Activated naive CD8-positive, alpha-beta T cell (primary cell): ENCODE measurements around the gene ITGAD.

Experiments
- H3K27ac Mint-ChIP-seq: one replicate; pipeline ENCODE4 v1.8.0; 2021; ENCODE audit warnings: mixed read lengths
- H3K27me3 Mint-ChIP-seq: one replicate; pipeline ENCODE4 v1.8.0; 2021; ENCODE audit warnings: mixed read lengths
- H3K36me3 Mint-ChIP-seq: one replicate; pipeline ENCODE4 v1.8.0; 2021; ENCODE audit warnings: mixed read lengths
- H3K4me1 Mint-ChIP-seq: one replicate; pipeline ENCODE4 v1.8.0; 2021; ENCODE audit warnings: low read depth, mixed read lengths
- H3K4me3 Mint-ChIP-seq: one replicate; pipeline ENCODE4 v1.8.0; 2021; ENCODE audit warnings: mild to moderate bottlenecking, mixed read lengths
- H3K9me3 Mint-ChIP-seq: one replicate; pipeline ENCODE4 v1.8.0; 2021; ENCODE audit warnings: low read depth, mixed read lengths

Gene ITGAD

DNA sequence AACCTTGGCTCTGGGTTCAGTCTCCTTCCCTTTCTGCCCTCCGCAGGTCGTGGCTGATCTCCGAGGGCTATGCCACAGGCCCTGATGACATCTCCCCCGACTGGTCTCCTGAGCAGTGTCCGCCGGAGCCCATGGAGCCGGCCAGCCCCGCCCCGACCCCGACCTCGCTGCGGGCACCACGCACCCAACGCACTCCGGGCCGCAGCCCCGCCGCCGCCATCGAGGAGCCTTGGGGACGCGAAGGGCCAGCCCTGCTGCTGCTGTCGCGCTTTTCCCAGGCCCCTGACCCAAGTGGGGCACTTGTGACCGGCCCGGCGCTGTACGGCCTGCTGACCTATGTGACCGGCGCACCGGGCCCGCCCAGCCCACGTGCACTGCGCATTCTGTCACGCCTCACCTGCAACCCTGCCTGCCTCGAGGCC is 71.2 kb downstream of the ITGAD start:
- Mint-ChIP-seq H3K36me3 (peaks cover 9% of the 10 kb centered on the region), H3K4me1 (peaks cover 22% of the 10 kb centered on the region), H3K27ac (no peak overlapping the region), H3K27me3 (no peaks in the 10 kb centered on the region), H3K4me3 (no peak overlapping the region), H3K9me3 (no peaks in the 10 kb centered on the region)

DNA sequence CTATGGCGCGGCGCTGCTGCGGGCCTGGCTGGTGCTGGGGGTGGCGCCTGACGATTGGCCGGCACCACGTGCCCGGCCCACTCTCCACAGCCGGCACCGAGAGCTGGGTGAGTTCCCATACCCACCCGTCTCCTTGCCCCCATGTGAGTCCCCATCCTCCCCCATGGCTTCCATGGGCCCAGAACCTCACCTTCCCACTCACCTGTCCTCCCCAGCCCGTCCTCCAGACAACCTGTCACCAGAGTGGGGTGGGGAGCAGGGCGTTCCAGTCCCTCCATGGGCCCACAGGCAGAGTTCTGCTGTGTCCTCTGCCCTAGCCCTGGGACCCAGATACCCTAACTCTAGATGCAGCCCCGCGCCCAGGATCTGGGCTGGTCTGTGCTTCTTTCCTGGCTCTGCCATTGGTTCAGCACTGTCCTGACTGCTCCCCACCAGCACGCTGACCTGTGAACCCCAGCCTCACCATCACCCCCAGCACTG is 71.7 kb downstream of the ITGAD start:
- Mint-ChIP-seq H3K4me3 (no peak overlapping the region), H3K27me3 (no peaks in the 10 kb centered on the region), H3K27ac (no peak overlapping the region), H3K9me3 (no peaks in the 10 kb centered on the region), H3K36me3 (peaks cover 9% of the 10 kb centered on the region), H3K4me1 (peaks cover 21% of the 10 kb centered on the region)

DNA sequence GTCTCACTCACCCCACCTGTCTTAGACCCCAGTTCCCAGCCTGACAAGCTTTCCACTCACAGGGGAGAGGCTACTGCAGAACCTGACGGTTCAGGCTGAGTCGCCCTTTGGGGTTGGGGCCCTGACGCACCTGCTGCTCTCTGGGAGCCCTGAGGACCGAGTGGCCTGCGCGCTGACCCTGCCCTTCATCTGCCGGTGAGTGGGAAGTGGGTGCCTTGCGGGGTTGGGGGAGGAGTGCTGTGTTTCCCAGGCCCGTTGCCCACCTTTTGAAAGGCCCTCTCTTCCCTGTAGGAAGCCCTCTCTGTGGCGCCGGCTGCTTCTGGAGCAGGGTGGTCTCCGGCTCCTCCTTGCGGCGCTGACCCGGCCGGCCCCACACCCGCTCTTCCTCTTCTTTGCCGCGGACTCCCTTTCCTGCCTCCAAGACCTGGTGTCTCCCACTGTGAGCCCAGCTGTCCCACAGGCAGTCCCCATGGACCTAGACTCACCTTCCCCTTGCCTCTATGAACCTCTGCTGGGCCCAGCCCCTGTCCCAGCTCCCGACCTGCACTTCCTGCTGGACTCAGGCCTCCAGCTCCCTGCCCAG is 72.7 kb downstream of the ITGAD start:
- H3K4me3 Mint-ChIP-seq, result no peak overlapping the region
- no peaks in the 10 kb centered on the region for H3K27me3 Mint-ChIP-seq
- H3K4me1 Mint-ChIP-seq, result peaks cover 12% of the 10 kb centered on the region
- no peaks in the 10 kb centered on the region for H3K9me3 Mint-ChIP-seq
- H3K36me3 Mint-ChIP-seq, result peaks cover 9% of the 10 kb centered on the region
- no peak overlapping the region for H3K27ac Mint-ChIP-seq

DNA sequence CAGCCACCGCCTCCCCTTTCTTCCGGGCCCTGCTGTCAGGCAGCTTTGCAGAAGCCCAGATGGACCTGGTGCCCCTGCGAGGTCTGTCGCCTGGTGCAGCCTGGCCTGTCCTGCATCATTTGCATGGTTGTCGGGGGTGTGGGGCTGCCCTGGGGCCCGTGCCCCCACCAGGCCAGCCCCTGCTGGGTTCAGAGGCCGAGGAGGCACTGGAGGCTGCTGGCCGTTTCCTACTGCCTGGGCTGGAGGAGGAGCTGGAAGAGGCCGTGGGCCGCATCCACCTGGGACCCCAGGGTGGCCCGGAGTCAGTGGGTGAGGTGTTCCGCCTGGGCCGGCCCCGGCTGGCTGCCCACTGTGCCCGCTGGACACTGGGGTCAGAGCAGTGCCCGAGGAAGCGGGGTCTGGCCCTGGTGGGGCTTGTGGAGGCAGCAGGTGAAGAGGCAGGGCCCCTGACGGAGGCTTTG is 73.3 kb downstream of the ITGAD start:
- H3K9me3 Mint-ChIP-seq, result no peaks in the 10 kb centered on the region
- no peak overlapping the region for H3K27ac Mint-ChIP-seq
- H3K4me1 Mint-ChIP-seq, result peaks cover 11% of the 10 kb centered on the region
- peaks cover 9% of the 10 kb centered on the region for H3K36me3 Mint-ChIP-seq
- H3K27me3 Mint-ChIP-seq, result peaks cover 4% of the 10 kb centered on the region
- no peak overlapping the region for H3K4me3 Mint-ChIP-seq

- peaks cover 9% of the 10 kb centered on the region for H3K36me3 Mint-ChIP-seq
- peaks cover 4% of the 10 kb centered on the region for H3K27me3 Mint-ChIP-seq
- no peaks in the 10 kb centered on the region for H3K9me3 Mint-ChIP-seq
- H3K27ac Mint-ChIP-seq, result no peak overlapping the region
- peaks cover 11% of the 10 kb centered on the region for H3K4me1 Mint-ChIP-seq
- H3K4me3 Mint-ChIP-seq, result no peak overlapping the region
These were observed 74.1 kb downstream of the ITGAD start for GRCh38 chr16:31467151-31467773.

- Mint-ChIP-seq H3K4me3 (no peak overlapping the region), H3K27ac (no peak overlapping the region), H3K4me1 (peaks cover 14% of the 10 kb centered on the region)
These were observed 74.7 kb downstream of the ITGAD start for GRCh38 chr16:31467858-31468257.

DNA sequence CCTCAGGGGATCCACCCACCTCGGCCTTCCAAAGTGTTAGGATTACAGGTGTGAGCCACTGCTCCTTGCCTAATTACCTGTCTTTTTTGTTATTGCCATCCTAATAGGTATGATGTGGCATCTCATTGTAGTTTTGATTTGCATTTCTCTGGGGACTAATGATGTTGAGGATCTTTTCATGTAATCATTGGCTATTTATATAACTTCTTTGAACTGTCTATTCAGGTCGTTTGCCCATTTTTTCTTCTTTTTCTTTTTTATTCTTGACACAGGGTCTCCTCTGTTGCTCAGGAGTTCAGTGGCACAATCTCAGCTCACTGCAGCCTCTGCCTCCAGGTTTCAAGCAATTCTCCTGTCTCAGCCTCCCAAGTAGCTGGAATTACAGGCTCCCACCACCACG is 77.5 kb downstream of the ITGAD start:
- Mint-ChIP-seq H3K36me3 (peaks cover 3% of the 10 kb centered on the region), H3K4me3 (no peak overlapping the region), H3K27ac (no peak overlapping the region), H3K27me3 (peaks cover 6% of the 10 kb centered on the region), H3K4me1 (peaks cover 13% of the 10 kb centered on the region), H3K9me3 (no peaks in the 10 kb centered on the region)

More at GRCh38 chr16:31467858-31468257, 74.7 kb downstream of the ITGAD start:
- H3K36me3 Mint-ChIP-seq, result peaks cover 8% of the 10 kb centered on the region
- peaks cover 6% of the 10 kb centered on the region for H3K27me3 Mint-ChIP-seq
- no peaks in the 10 kb centered on the region for H3K9me3 Mint-ChIP-seq

DNA sequence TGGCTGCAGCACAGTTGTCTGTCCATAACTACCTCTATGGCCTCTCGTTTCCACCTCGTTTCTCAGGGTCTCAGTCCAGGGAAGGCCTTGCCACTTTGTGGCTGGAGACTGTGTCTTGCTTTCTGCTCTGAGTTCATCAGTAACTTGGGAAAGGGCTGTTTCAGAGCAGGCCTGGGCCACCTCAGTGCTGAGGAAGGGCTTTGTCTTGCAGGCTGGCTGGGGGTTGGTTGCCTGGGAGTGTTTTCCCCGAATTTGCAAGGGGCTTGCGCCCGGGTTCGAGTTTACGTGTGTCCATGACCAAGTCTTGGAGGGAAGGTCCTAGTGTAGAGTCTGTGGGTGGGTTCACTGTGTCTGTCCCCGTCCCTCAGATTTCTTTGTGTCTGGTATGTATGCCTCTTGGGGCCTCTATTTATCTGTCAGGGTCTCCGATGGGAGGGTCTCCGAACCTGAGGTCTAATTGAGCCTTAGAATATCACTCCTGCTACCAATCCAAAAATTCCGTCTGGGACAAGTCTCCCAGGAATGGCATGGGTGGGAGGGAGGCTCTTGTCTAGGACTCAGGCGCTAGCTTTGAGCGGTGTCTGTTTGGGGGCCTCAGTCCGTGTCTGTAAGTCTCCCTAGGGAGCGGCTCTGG is 78.2 kb downstream of the ITGAD start:
- H3K36me3 Mint-ChIP-seq, result peaks cover 3% of the 10 kb centered on the region
- H3K4me1 Mint-ChIP-seq, result peaks cover 16% of the 10 kb centered on the region
- peak overlapping the region; percentile 46 for H3K4me3 Mint-ChIP-seq
- peaks cover 6% of the 10 kb centered on the region for H3K27me3 Mint-ChIP-seq
- H3K27ac Mint-ChIP-seq, result no peak overlapping the region
- H3K9me3 Mint-ChIP-seq, result no peaks in the 10 kb centered on the region

DNA sequence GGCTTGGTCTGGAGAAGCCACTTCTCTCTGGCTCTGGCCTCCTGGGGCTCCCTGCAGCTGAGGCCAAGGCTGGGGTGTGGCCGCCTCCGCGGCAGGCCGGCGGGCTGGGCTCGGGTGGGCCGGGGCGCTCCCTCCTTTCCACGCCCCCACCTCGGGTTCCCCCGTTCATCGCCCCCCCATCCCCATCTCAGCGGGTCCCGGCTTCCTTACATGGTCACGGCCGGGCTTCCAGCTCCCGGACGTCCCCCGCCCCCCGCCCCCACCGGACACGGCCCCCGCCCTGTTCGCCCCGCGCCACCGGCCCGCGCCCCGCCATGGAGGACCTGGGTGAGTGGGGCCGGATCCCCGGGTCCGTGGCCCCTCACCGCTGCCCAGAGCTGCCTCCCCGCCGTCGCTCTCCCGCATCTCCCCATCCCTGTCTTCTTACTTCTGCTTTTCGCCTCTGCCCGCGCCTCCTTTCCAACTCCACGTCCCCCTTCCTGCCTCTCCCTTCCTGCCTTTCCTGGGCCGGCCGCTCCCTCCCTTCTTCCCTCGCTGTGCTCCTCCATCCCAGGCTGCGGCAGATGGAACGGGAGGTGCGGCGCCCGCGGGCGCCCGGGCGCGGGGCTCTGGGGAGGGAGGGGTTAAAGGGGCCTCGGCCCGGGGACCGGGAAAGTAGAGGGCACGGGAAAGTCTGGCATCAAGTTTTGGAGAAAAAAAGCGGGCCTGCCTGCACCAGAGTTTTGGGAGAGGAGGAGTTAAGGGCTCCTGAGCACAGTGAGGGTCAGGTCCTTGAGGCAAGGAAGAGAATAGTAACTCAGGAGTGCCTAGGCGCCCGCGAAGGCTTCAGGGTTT is 79.0 kb downstream of the ITGAD start, which contains the start of gene TGFB1I1:
TSS of gene TGFB1I1 (plus strand) at position 278 of the 834 bp plus-strand sequence. CDS start at position 315, 37 bp downstream.
- H3K27ac Mint-ChIP-seq, result no peak within 1 kb of the TSS
- H3K4me3 Mint-ChIP-seq, result peak within 1 kb of the TSS; percentile 77
- H3K4me1 Mint-ChIP-seq, result peaks cover 16% of the 10 kb centered on the region
- peaks cover 6% of the 10 kb centered on the region for H3K27me3 Mint-ChIP-seq
- peaks cover under 1% of the 10 kb centered on the region for H3K36me3 Mint-ChIP-seq
- no peaks in the 10 kb centered on the region for H3K9me3 Mint-ChIP-seq

GRCh38 chr16:31472709-31473203 is 79.6 kb downstream of the ITGAD start:
- Mint-ChIP-seq H3K4me3 (peak overlapping the region; percentile 77), H3K27ac (no peak overlapping the region), H3K36me3 (no peaks in the 10 kb centered on the region), H3K27me3 (peaks cover 6% of the 10 kb centered on the region), H3K4me1 (peaks cover 15% of the 10 kb centered on the region), H3K9me3 (no peaks in the 10 kb centered on the region)

GRCh38 chr16:31473264-31473984 is 80.3 kb downstream of the ITGAD start:
- no peak overlapping the region for H3K27ac Mint-ChIP-seq
- no peaks in the 10 kb centered on the region for H3K9me3 Mint-ChIP-seq
- H3K27me3 Mint-ChIP-seq, result peaks cover 6% of the 10 kb centered on the region
- peak overlapping the region; percentile 7 for H3K4me3 Mint-ChIP-seq
- peaks cover 20% of the 10 kb centered on the region for H3K4me1 Mint-ChIP-seq
- no peaks in the 10 kb centered on the region for H3K36me3 Mint-ChIP-seq

DNA sequence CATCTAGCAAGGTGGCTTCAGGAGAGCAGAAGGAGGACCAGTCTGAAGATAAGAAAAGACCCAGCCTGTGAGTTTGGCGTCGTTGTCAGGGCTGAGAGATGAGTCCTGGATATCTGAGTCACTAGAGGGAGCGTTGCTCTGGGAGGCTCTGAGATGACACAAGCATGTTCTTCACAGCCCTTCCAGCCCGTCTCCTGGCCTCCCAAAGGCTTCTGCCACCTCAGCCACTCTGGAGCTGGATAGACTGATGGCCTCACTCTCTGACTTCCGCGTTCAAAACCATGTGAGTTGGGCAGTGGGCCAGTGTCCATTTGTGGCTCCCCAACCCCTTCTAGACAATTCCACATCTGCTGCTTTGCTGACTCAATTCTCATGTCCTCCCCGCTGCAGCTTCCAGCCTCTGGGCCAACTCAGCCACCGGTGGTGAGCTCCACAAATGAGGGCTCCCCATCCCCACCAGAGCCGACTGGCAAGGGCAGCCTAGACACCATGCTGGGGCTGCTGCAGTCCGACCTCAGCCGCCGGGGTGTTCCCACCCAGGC is 81.1 kb downstream of the ITGAD start:
- H3K27me3 Mint-ChIP-seq, result peaks cover 6% of the 10 kb centered on the region
- H3K4me1 Mint-ChIP-seq, result peaks cover 20% of the 10 kb centered on the region
- H3K9me3 Mint-ChIP-seq, result no peaks in the 10 kb centered on the region
- no peak overlapping the region for H3K27ac Mint-ChIP-seq
- H3K36me3 Mint-ChIP-seq, result no peaks in the 10 kb centered on the region
- H3K4me3 Mint-ChIP-seq, result peak overlapping the region; percentile 42

DNA sequence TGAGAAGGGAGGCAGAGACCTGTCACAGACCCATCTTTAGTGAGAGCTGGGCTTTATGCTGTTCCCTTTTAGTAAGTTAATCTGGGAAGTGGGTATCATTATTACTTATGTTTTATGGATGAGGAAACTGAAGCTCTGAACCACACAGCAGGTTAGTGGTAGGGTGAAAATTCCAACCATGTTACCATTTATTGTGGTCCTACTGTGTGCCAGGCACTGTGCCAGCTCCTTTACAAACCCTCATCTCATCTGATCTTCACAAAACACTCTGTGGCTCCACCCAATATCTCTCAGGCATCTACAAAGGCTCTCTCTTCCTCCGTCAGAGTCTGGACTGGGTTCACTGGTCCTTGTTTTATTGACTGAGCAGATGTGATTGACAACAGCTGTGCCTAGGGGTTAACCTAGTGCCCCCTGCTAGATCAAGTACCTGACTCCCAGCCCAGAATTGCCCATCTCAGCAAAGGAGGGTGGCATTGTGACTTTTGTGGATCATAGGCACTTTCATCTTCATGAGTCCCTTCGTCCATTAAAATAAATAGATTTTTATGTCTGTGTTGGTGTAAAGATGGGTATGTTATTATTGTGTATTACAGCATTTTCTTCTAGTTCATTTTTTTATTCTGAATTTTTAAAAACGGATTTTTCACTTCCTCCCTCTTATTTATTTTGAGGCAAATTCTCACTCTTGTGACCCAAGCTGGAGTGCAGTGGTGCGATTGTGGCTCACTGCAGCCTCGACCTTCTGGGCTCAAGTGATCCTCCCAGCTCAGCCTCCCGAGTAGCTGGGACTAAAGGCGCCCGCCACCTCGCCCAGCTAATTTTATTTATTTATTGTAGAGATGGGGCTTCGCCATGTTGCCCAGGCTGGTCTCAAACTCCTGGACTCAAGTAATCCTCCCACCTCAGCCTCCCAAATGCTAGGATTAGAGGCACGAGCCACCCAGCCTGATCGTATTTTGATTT is 81.9 kb downstream of the ITGAD start:
- H3K27me3 Mint-ChIP-seq, result peaks cover 6% of the 10 kb centered on the region
- peak overlapping the region; percentile 44 for H3K4me3 Mint-ChIP-seq
- no peaks in the 10 kb centered on the region for H3K9me3 Mint-ChIP-seq
- peaks cover 20% of the 10 kb centered on the region for H3K4me1 Mint-ChIP-seq
- no peak overlapping the region for H3K27ac Mint-ChIP-seq
- H3K36me3 Mint-ChIP-seq, result no peaks in the 10 kb centered on the region
